K562 (cell line): Measurements from ENCODE around the gene ERCC2. TPM values are rescaled to one million over a fixed set of nuclear protein-coding genes. Genes with fewer than 3 reads are reported as not detected.

Source experiments
- ATAC-seq: fragments of 200-7000 bp; cut with Tn5 transposase; 3 replicates; pipeline ENCODE4 v1.9.1; 2020; ENCODE audit warnings: moderate library complexity
- BruUV-seq: library from RNA; stranded (reverse); fragments of 400-500 nt; replicated peaks from 2 replicates; lab custom pipeline; 2021; lab: Mats Ljungman, UMichigan
- CTCF ChIA-PET: fragments of 300-600 bp; formaldehyde crosslinking; extraction: SDS; loops from one replicate; lab custom pipeline; 2021; ENCODE audit warnings: low intra/inter-chr PET ratio; lab: Yijun Ruan, JAX
- POLR2A ChIA-PET: fragments of 300-600, 350-650 bp; sonication (Branson Sonifier 250); formaldehyde crosslinking; extraction: SDS; loops from one replicate; lab custom pipeline; 2021; ENCODE audit warnings: antibody characterized with exemption, inconsistent platforms; lab: Yijun Ruan, JAX
- DNase-seq, 4 experiments: peaks; one replicate each; pipeline versions ENCODE4 v3.0.0 to v3.0.0-alpha.2; 2011 to 2018; ENCODE audit warnings: low spot score in 3 of 4, mixed read lengths in 3 of 4; ENCODE audit errors: extremely low read depth in 1 of 4
- FAIRE-seq: peaks from 2 replicates; lab custom pipeline; 2011; peaks lifted over from hg19 to GRCh38; lab: Jason Lieb, UNC
- H2AFZ ChIP-seq: 2 replicates; pipeline ENCODE4 v1.6.0; 2011; ENCODE audit warnings: low read depth, low read length, control low read depth, inconsistent platforms
- H3K27ac ChIP-seq: fragments of 200-600 bp; 3 replicates; pipeline ENCODE4 v1.8.0; 2011; ENCODE audit warnings: low read depth, mild to moderate bottlenecking, control low read depth, inconsistent platforms, low read length, moderate library complexity, mixed read lengths; ENCODE audit errors: extremely low read depth
- H3K27me3 ChIP-seq, 2 experiments: fragments of 300-600 bp in 1 of 2; 2 replicates in 1 of 2; 3 replicates in 1 of 2; pipeline versions ENCODE4 v1.6.0 to v1.8.0; 2011; ENCODE audit warnings: inconsistent platforms in 2 of 2, low read length in 2 of 2, mild to moderate bottlenecking in 1 of 2, mixed read lengths in 1 of 2, moderate library complexity in 1 of 2; ENCODE audit not compliant: control insufficient read depth in 2 of 2, insufficient read depth in 2 of 2
- H3K36me3 ChIP-seq: fragments of 300-600 bp; 3 replicates; pipeline ENCODE4 v1.8.0; 2011; ENCODE audit warnings: mild to moderate bottlenecking, low read length, inconsistent platforms; ENCODE audit not compliant: control insufficient read depth, insufficient read depth
- H3K4me1 ChIP-seq, 2 experiments: fragments of 200-600 bp in 1 of 2; replicated peaks in 1 of 2; 2 replicates in 1 of 2; 3 replicates in 1 of 2; pipeline versions ENCODE4 v1.5.1 to v1.8.0; 2011; ENCODE audit warnings: inconsistent platforms in 2 of 2, low read length in 2 of 2, mild to moderate bottlenecking in 1 of 2, mixed read lengths in 1 of 2, moderate library complexity in 1 of 2; ENCODE audit not compliant: control insufficient read depth in 2 of 2, insufficient read depth in 2 of 2
- H3K4me2 ChIP-seq: 2 replicates; pipeline ENCODE4 v1.6.1; 2011; ENCODE audit warnings: low read length, control low read depth, inconsistent platforms, mixed read lengths; ENCODE audit not compliant: insufficient read depth
- H3K4me3 ChIP-seq: fragments of 200-600 bp; sonication (generic), shearing (Covaris generic); 2 replicates; pipeline ENCODE4 v1.5.1; 2016; ENCODE audit warnings: control low read depth, inconsistent platforms
- H3K79me2 ChIP-seq: fragments of 200-600 bp; 3 replicates; pipeline ENCODE4 v1.8.0; 2011; ENCODE audit warnings: low read length, inconsistent platforms; ENCODE audit not compliant: control insufficient read depth, insufficient read depth
- H3K9ac ChIP-seq, 2 experiments: 2 replicates each; pipeline versions ENCODE4 v1.6.0 to v1.6.1; 2011; ENCODE audit warnings: low read depth in 2 of 2, low read length in 2 of 2, control low read depth in 1 of 2, inconsistent platforms in 1 of 2, mild to moderate bottlenecking in 1 of 2, mixed read lengths in 1 of 2; ENCODE audit not compliant: insufficient read depth in 1 of 2
- H3K9me1 ChIP-seq: one replicate; pipeline ENCODE4 v1.6.0; 2011; ENCODE audit warnings: inconsistent platforms, mild to moderate bottlenecking, low read length, moderate library complexity; ENCODE audit not compliant: control insufficient read depth, insufficient read depth
- H3K9me3 ChIP-seq: replicated peaks from 2 replicates; pipeline ENCODE4 v1.5.1; 2011; ENCODE audit warnings: low read depth, low read length, inconsistent platforms; ENCODE audit not compliant: control insufficient read depth, insufficient read depth
- H4K20me1 ChIP-seq: replicated peaks from 2 replicates; pipeline ENCODE4 v1.6.1; 2011; ENCODE audit warnings: low read length, inconsistent platforms, mixed read lengths; ENCODE audit not compliant: control insufficient read depth, insufficient read depth
- ARID4B ChIP-seq: sonication (generic); formaldehyde crosslinking; IDR thresholded peaks from 2 replicates; pipeline ENCODE4 v1.8.0; 2022; ENCODE audit warnings: mild to moderate bottlenecking, missing genetic modification reagents
- BRF2 ChIP-seq: IDR thresholded peaks from 3 replicates; pipeline ENCODE4 v1.6.1; 2011; ENCODE audit warnings: borderline replicate concordance, mild to moderate bottlenecking; ENCODE audit not compliant: insufficient read length, insufficient read depth
- CREBBP ChIP-seq: IDR thresholded peaks from one replicate; pipeline ENCODE4 v1.6.1; 2012; ENCODE audit warnings: low read depth, mild to moderate bottlenecking, control low read depth, inconsistent platforms, low read length
- KLF1 ChIP-seq: fragments of 450-650 bp; IDR thresholded peaks from 2 replicates; pipeline ENCODE4 v1.6.1; 2016; ENCODE audit warnings: missing genetic modification characterization, missing compliant biosample characterization
- MCM2 ChIP-seq: fragments of 450-650 bp; IDR thresholded peaks from 2 replicates; pipeline ENCODE4 v1.6.1; 2017; ENCODE audit warnings: low read depth, mild to moderate bottlenecking
- MTA2 ChIP-seq: fragments of 450-650 bp; IDR thresholded peaks from 2 replicates; pipeline ENCODE4 v1.6.1; 2016; ENCODE audit warnings: low read depth
- PML ChIP-seq: IDR thresholded peaks from 2 replicates; pipeline ENCODE4 v1.6.1; 2012; ENCODE audit warnings: low read length, inconsistent platforms
- SRSF9 ChIP-seq: fragments of 200-400 bp; formaldehyde crosslinking; IDR thresholded peaks from 2 replicates; pipeline ENCODE4 v1.6.1; 2017; ENCODE audit warnings: low read depth, low read length, borderline replicate concordance
- STAG1 ChIP-seq: sonication (generic); formaldehyde crosslinking; IDR thresholded peaks from 2 replicates; pipeline ENCODE4 v1.5.0; 2020; ENCODE audit warnings: missing genetic modification reagents, borderline replicate concordance
- WHSC1 ChIP-seq: IDR thresholded peaks from one replicate; pipeline ENCODE4 v1.6.1; 2012; ENCODE audit warnings: low read length, control low read depth, inconsistent platforms
- ZFP91 ChIP-seq: sonication (generic); formaldehyde crosslinking; IDR thresholded peaks from 2 replicates; pipeline ENCODE4 v1.8.0; 2022; ENCODE audit warnings: mild to moderate bottlenecking, missing genetic modification reagents
- ZNF76 ChIP-seq: fragments of 250-450 bp; sonication (Bioruptor Pico); IDR thresholded peaks from 2 replicates; pipeline ENCODE4 v1.4.0; 2020; ENCODE audit warnings: mild to moderate bottlenecking, moderate library complexity, borderline replicate concordance
- WGBS: fragments of 100-300 bp; shearing (Covaris generic); methylation state at CpG from one replicate; pipeline ENCODE4 v1.1.6; 2016; ENCODE audit warnings: low coverage, mixed read lengths; ENCODE audit not compliant: insufficient coverage; ENCODE audit errors: missing lambda C conversion rate; 5-methylcytosine and 5-hydroxymethylcytosine counted together
- in situ Hi-C: fragments of 300-500 bp; cut with MboI; formaldehyde crosslinking; loops from 4 replicates; pipeline ENCODE4 v1.15.0; 2018; ENCODE audit warnings: inconsistent platforms, mixed read lengths
- intact Hi-C: fragments of 100-400 bp; cut with micrococcal nuclease; formaldehyde crosslinking; loops from 2 replicates; pipeline ENCODE4 v1.14.2; 2022
- polyA plus RNA-seq, 8 experiments: library from polyadenylated mRNA; depleted of rRNA in 4 of 8; stranded (reverse) in 5 of 8; unstranded in 3 of 8; fragments of >200 nt; fragmentation: Nextera tagmentation in 2 of 8; fragmentation: Illumina TruSeq in 1 of 8; extraction: Ambion mirVana in 2 of 8; extraction: Trizol in 1 of 8; gene quantifications; 2 replicates each; pipeline versions ENCODE4 v1.2.1 to v1.2.3, GENCODE V29; 2011 to 2014; ENCODE audit warnings: inconsistent platforms in 1 of 8, missing spikeins in 1 of 8
- total RNA-seq, 7 experiments: library from RNA; depleted of rRNA in 6 of 7; stranded (reverse); fragments of >200 nt in 6 of 7; fragmentation: Illumina TruSeq in 2 of 7; extraction: Trizol in 2 of 7; gene quantifications; 2 replicates each; pipeline versions ENCODE4 v1.2.1 to v1.2.3, GENCODE V29; 2011 to 2021; ENCODE audit warnings: low replicate concordance in 1 of 7

The ERCC2 gene
- total and polyA plus RNA-seq, 9 of the 15 experiments (the other 6 are each of a cell fraction or from before 2014, with no cell fraction given), result 2.2 to 55.9 (median 23.4) TPM

- Histone ChIP-seq H3K4me2 (no peak overlapping the region), H3K4me3 (no peak overlapping the region), H4K20me1 (no peaks in the 10 kb centered on the region), H2AFZ (no peak overlapping the region), H3K36me3 (0 out of 3 replicates have a peak, but pooled peaks cover 2% of the 10 kb centered on the region), H3K4me1 (peaks cover 0 to 21% of the 10 kb centered on the region in 2 experiments; a peak in 2 of 5 replicates), H3K9me1 (no peaks in the 10 kb centered on the region), H3K9ac (peak overlapping the region in 1 of 2 experiments; percentile 45; a peak in 2 of 4 replicates), H3K9me3 (no peaks in the 10 kb centered on the region), H3K79me2 (no peaks in the 10 kb centered on the region), H3K27ac (no peak overlapping the region), H3K27me3 (no peaks in the 10 kb centered on the region)
- intact Hi-C loops (no loop called here), in situ Hi-C loops (no loop called here)
- ChIA-PET POLR2A (interaction anchor here (0.5 kb wide), 1 partner anchor 10 kb away, joined by 3 read pairs; no protein-coding TSS in a partner anchor), CTCF (no interaction called here)
- 73% methylated on average over 12 of the region's 21 CpGs for WGBS
- DNase-seq (no peak), FAIRE-seq (no peak), ATAC-seq (no peak)
- BruUV-seq, result no TSS peak
- TF ChIP-seq SRSF9 (no peak), CREBBP (no peak), KLF1 (no peak), PML (no peak), ZNF76 (CRISPR knock-in tag) (no peak), MTA2 (no peak), ARID4B (no peak), MCM2 (no peak), ZFP91 (CRISPR knock-in tag) (no peak), WHSC1 (no peak), STAG1 (CRISPR knock-in tag) (no peak), BRF2 (no peak)
These were observed 21.7 kb upstream of the ERCC2 start for GRCh38 chr19:45391871-45392665.
